Measurements from ENCODE around the gene ZCCHC14.

Gene ZCCHC14

GRCh38 chr16:87492721-87493607, at the start of gene ZCCHC14:
Gene ZCCHC14 (minus strand): TSS chr16:87493024. CDS start chr16:87492238, 786 bp downstream.
- peak; percentile 98 to 99 for DNase-seq (ENCODE audit: low read depth in 2 of 2)

GRCh38 chr16:87541872-87542234, 49.0 kb upstream of the ZCCHC14 start:
- DNase-seq (ENCODE audit: low read depth in 2 of 2) = no peak

- no peak for DNase-seq (ENCODE audit: low read depth in 2 of 2)
Measured at GRCh38 chr16:87541147-87541871, 48.5 kb upstream of the ZCCHC14 start.

- no peak for DNase-seq (ENCODE audit: low read depth in 2 of 2)
Measured at GRCh38 chr16:87540897-87541146, 48.0 kb upstream of the ZCCHC14 start.

- DNase-seq (ENCODE audit: low read depth in 2 of 2) = no peak
Measured at GRCh38 chr16:87540072-87540896, 47.5 kb upstream of the ZCCHC14 start.

GRCh38 chr16:87539113-87539512, 46.3 kb upstream of the ZCCHC14 start:
- DNase-seq (ENCODE audit: low read depth in 2 of 2) = no peak

- no peak for DNase-seq (ENCODE audit: low read depth in 2 of 2)
Measured at GRCh38 chr16:87538594-87538993, 45.8 kb upstream of the ZCCHC14 start.

GRCh38 chr16:87538160-87538559, 45.3 kb upstream of the ZCCHC14 start:
- DNase-seq (ENCODE audit: low read depth in 2 of 2) = no peak

GRCh38 chr16:87536795-87537142, 43.9 kb upstream of the ZCCHC14 start:
- no peak for DNase-seq (ENCODE audit: low read depth in 2 of 2)

GRCh38 chr16:87535855-87536794, 43.3 kb upstream of the ZCCHC14 start:
- DNase-seq (ENCODE audit: low read depth in 2 of 2) = no peak

GRCh38 chr16:87535457-87535854, 42.6 kb upstream of the ZCCHC14 start:
- no peak for DNase-seq (ENCODE audit: low read depth in 2 of 2)

GRCh38 chr16:87534751-87535150, 41.9 kb upstream of the ZCCHC14 start:
- DNase-seq (ENCODE audit: low read depth in 2 of 2) = no peak

GRCh38 chr16:87534030-87534653, 41.3 kb upstream of the ZCCHC14 start:
- no peak for DNase-seq (ENCODE audit: low read depth in 2 of 2)

GRCh38 chr16:87533061-87533460, 40.2 kb upstream of the ZCCHC14 start:
- DNase-seq (ENCODE audit: low read depth in 2 of 2) = no peak

GRCh38 chr16:87531418-87531817, 38.6 kb upstream of the ZCCHC14 start:
- DNase-seq (ENCODE audit: low read depth in 2 of 2) = no peak

GRCh38 chr16:87528690-87529579, 36.1 kb upstream of the ZCCHC14 start:
- DNase-seq (ENCODE audit: low read depth in 2 of 2) = no peak

GRCh38 chr16:87527055-87527724, 34.4 kb upstream of the ZCCHC14 start:
- DNase-seq (ENCODE audit: low read depth in 2 of 2) = no peak

- no peak for DNase-seq (ENCODE audit: low read depth in 2 of 2)
Measured at GRCh38 chr16:87526238-87526947, 33.6 kb upstream of the ZCCHC14 start.

GRCh38 chr16:87525352-87525751, 32.5 kb upstream of the ZCCHC14 start:
- no peak for DNase-seq (ENCODE audit: low read depth in 2 of 2)

Data from stimulated activated CD8-positive, alpha-beta memory T cell treated with anti-CD3 and anti-CD28 coated beads, Interleukin-7, amount 100 ng/mL, for 4 hours (primary cell).